Mesendoderm (in vitro differentiated cells): Measurements from ENCODE around the gene RASGRP1.
A peak's percentile ranks its signal among the peaks of the same experiment; 100 is the strongest.

Experiments
- DNase-seq: peaks from one replicate; pipeline ENCODE4 v3.0.0; 2013
- H2AK5ac ChIP-seq: 2 replicates; pipeline ENCODE4 v1.6.1; 2013; ENCODE audit warnings: low read length, inconsistent platforms
- H2BK120ac ChIP-seq: 2 replicates; pipeline ENCODE4 v1.6.1; 2013; ENCODE audit warnings: low read depth, mild to moderate bottlenecking, low read length, moderate library complexity, mixed read lengths
- H2BK15ac ChIP-seq: replicated peaks from 2 replicates; pipeline ENCODE4 v1.6.1; 2013; ENCODE audit warnings: low read depth, mild to moderate bottlenecking, moderate library complexity
- H2BK5ac ChIP-seq: 2 replicates; pipeline ENCODE4 v1.6.1; 2013; ENCODE audit warnings: low read length, inconsistent platforms
- H3K18ac ChIP-seq: 2 replicates; pipeline ENCODE4 v1.6.1; 2013; ENCODE audit warnings: mild to moderate bottlenecking, low read length, mixed read lengths
- H3K23ac ChIP-seq: one replicate; pipeline ENCODE4 v1.6.1; 2013; ENCODE audit warnings: low read length
- H3K27ac ChIP-seq: 2 replicates; pipeline ENCODE4 v1.5.1; 2013; ENCODE audit warnings: low read depth, mild to moderate bottlenecking, inconsistent platforms, low read length, moderate library complexity
- H3K27me3 ChIP-seq: 2 replicates; pipeline ENCODE4 v1.6.1; 2013; ENCODE audit warnings: low read length, control low read depth, mild to moderate bottlenecking, inconsistent platforms; ENCODE audit not compliant: insufficient read depth, poor library complexity
- H3K36me3 ChIP-seq: 2 replicates; pipeline ENCODE4 v1.6.1; 2013; ENCODE audit warnings: low read length, inconsistent platforms; ENCODE audit not compliant: control insufficient read depth, insufficient read depth
- H3K4ac ChIP-seq: one replicate; pipeline ENCODE4 v1.6.1; 2013; ENCODE audit warnings: low read depth, mild to moderate bottlenecking, low read length, moderate library complexity
- H3K4me1 ChIP-seq: 2 replicates; pipeline ENCODE4 v1.6.1; 2013; ENCODE audit warnings: low read depth, low read length, inconsistent platforms; ENCODE audit not compliant: control insufficient read depth
- H3K4me2 ChIP-seq: 2 replicates; pipeline ENCODE4 v1.6.1; 2013; ENCODE audit warnings: low read length
- H3K4me3 ChIP-seq: 2 replicates; pipeline ENCODE4 v1.5.1; 2013; ENCODE audit warnings: mild to moderate bottlenecking, low read length
- H3K56ac ChIP-seq: one replicate; pipeline ENCODE4 v1.6.1; 2013; ENCODE audit warnings: low read length
- H3K79me1 ChIP-seq: 2 replicates; pipeline ENCODE4 v1.6.1; 2013; ENCODE audit warnings: low read length, inconsistent platforms
- H3K79me2 ChIP-seq: 2 replicates; pipeline ENCODE4 v1.6.1; 2013; ENCODE audit warnings: mild to moderate bottlenecking, low read length; ENCODE audit not compliant: control insufficient read depth, insufficient read depth
- H3K9ac ChIP-seq: 2 replicates; pipeline ENCODE4 v1.6.1; 2013; ENCODE audit warnings: low read length, inconsistent platforms
- H4K5ac ChIP-seq: one replicate; pipeline ENCODE4 v1.6.1; 2013; ENCODE audit warnings: low read length
- H4K8ac ChIP-seq: one replicate; pipeline ENCODE4 v1.6.1; 2013; ENCODE audit warnings: low read depth, mild to moderate bottlenecking, control low read depth, low read length, moderate library complexity
- WGBS: extraction: QIAGEN DNeasy Blood & Tissue Kit; methylation state at CpG from one replicate; pipeline ENCODE4 v1.1.7; 2013; ENCODE audit warnings: low lambda C conversion rate, missing lambda C conversion rate; ENCODE audit not compliant: insufficient coverage; ENCODE audit errors: extremely low coverage; 5-methylcytosine and 5-hydroxymethylcytosine counted together

Gene RASGRP1

GRCh38 chr15:38453971-38454695 lies 110.5 kb downstream of the RASGRP1 start, which contains the start of gene FAM98B:
Gene FAM98B (plus strand): TSS chr15:38454127. CDS start chr15:38454162, 35 bp downstream.
- peak within 1 kb of the TSS; percentile 96 for H3K4me3 ChIP-seq
- DNase-seq: peak; percentile 93
- no peak within 1 kb of the TSS for H2AK5ac ChIP-seq
- peak within 1 kb of the TSS; percentile 98 for H3K56ac ChIP-seq
- H2BK120ac ChIP-seq: peak within 1 kb of the TSS; percentile 74
- H2BK15ac ChIP-seq: no peak within 1 kb of the TSS
- H3K18ac ChIP-seq: peak within 1 kb of the TSS; percentile 98
- H2BK5ac ChIP-seq: peak within 1 kb of the TSS; percentile 94
- no peaks in the 10 kb centered on the region for H3K36me3 ChIP-seq
- H3K27me3 ChIP-seq: no peaks in the 10 kb centered on the region
- peaks cover 18% of the 10 kb centered on the region for H3K79me1 ChIP-seq
- H3K4ac ChIP-seq: peak within 1 kb of the TSS; percentile 62
- H3K4me2 ChIP-seq: peak within 1 kb of the TSS; percentile 77
- no CpG with 5 or more reads among the region's 49 CpGs for WGBS
- H4K5ac ChIP-seq: no peak within 1 kb of the TSS
- H4K8ac ChIP-seq: peak within 1 kb of the TSS; percentile 98
- H3K79me2 ChIP-seq: peaks cover 37% of the 10 kb centered on the region
- H3K23ac ChIP-seq: no peak within 1 kb of the TSS
- no peaks in the 10 kb centered on the region for H3K4me1 ChIP-seq
- H3K9ac ChIP-seq: peak within 1 kb of the TSS; percentile 97
- H3K27ac ChIP-seq: peak within 1 kb of the TSS; percentile 97

GRCh38 chr15:38441130-38441519 lies 123.5 kb downstream of the RASGRP1 start:
- WGBS: no CpG with 5 or more reads among the region's 3 CpGs
- no peaks in the 10 kb centered on the region for H3K79me2 ChIP-seq
- no peaks in the 10 kb centered on the region for H3K36me3 ChIP-seq
- H3K27me3 ChIP-seq: no peaks in the 10 kb centered on the region
- no peak overlapping the region for H4K5ac ChIP-seq
- no peak overlapping the region for H4K8ac ChIP-seq
- no peak overlapping the region for H2BK5ac ChIP-seq
- no peak overlapping the region for H3K4ac ChIP-seq
- H3K79me1 ChIP-seq: no peaks in the 10 kb centered on the region
- H2BK120ac ChIP-seq: no peak overlapping the region
- H3K9ac ChIP-seq: no peak overlapping the region
- H3K4me1 ChIP-seq: no peaks in the 10 kb centered on the region
- DNase-seq: no peak
- H2AK5ac ChIP-seq: no peak overlapping the region
- H3K18ac ChIP-seq: no peak overlapping the region
- H3K23ac ChIP-seq: no peak overlapping the region
- no peak overlapping the region for H3K27ac ChIP-seq
- H3K4me2 ChIP-seq: no peak overlapping the region
- no peak overlapping the region for H3K4me3 ChIP-seq
- no peak overlapping the region for H3K56ac ChIP-seq
- H2BK15ac ChIP-seq: no peak overlapping the region

DNA sequence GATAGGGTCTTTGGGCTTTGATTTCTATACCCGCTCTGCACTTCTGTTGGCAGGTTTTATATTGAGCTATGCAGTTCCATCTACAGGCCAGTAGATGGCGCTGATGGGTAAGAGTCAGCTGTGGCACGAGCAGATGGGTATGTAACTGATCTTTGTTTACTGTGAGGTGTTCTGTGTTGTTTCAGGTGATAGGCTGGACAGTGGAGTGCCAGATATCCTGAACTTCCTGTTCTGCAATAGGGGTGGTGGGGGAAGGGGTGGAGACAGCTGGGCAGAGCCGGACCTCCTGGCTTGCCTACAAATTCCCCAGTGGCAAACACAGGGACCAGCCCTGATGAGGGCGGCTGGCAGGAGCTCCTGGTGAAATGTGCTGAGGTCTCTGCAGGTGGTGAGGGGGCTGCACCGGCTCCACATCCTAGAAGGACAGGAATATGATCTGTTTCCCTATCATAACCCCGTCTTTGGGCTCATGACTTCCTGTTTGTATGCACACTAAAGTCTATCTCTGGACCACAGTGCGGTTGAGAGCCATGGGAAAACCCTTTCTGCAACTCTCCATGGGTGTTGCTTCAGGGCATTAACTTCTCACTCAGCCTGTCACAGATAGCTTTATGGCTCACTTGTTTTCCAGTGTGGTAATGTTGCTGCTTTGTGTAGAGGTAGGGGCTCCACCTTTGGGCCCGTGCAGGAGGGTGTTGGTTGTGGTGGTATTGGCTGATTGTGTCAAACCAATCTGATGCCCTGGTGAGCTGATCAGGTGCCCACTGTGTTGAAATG lies 124.1 kb downstream of the RASGRP1 start:
- H2BK5ac ChIP-seq: no peak overlapping the region
- no peak overlapping the region for H3K9ac ChIP-seq
- no peak overlapping the region for H3K4ac ChIP-seq
- no peak overlapping the region for H4K5ac ChIP-seq
- DNase-seq: peak; percentile 85
- no peaks in the 10 kb centered on the region for H3K36me3 ChIP-seq
- no peak overlapping the region for H4K8ac ChIP-seq
- H3K4me1 ChIP-seq: no peaks in the 10 kb centered on the region
- no peak overlapping the region for H3K23ac ChIP-seq
- WGBS: no CpG with 5 or more reads among the region's 9 CpGs
- no peak overlapping the region for H3K27ac ChIP-seq
- no peaks in the 10 kb centered on the region for H3K27me3 ChIP-seq
- H3K56ac ChIP-seq: no peak overlapping the region
- H2AK5ac ChIP-seq: no peak overlapping the region
- H3K18ac ChIP-seq: no peak overlapping the region
- H3K4me2 ChIP-seq: no peak overlapping the region
- H2BK15ac ChIP-seq: no peak overlapping the region
- no peaks in the 10 kb centered on the region for H3K79me2 ChIP-seq
- H3K4me3 ChIP-seq: no peak overlapping the region
- no peak overlapping the region for H2BK120ac ChIP-seq
- no peaks in the 10 kb centered on the region for H3K79me1 ChIP-seq
